SK-N-SH (cell line): ENCODE results near the gene MLST8. TPM values are rescaled to one million over a fixed set of nuclear protein-coding genes. Genes with fewer than 3 reads are reported as not detected.

Source experiments
- CTCF ChIA-PET: fragments of 300-600, 350-600 bp; formaldehyde crosslinking; extraction: SDS; loops from one replicate; lab custom pipeline; 2021; lab: Yijun Ruan, JAX
- POLR2A ChIA-PET: fragments of 350-600 bp; sonication (Branson Sonifier 250); formaldehyde crosslinking; extraction: SDS; loops from one replicate; lab custom pipeline; 2020; ENCODE audit warnings: antibody characterized with exemption, inconsistent platforms; lab: Yijun Ruan, JAX
- DNase-seq: peaks from one replicate; pipeline ENCODE4 v3.0.0; 2012
- H2AFZ ChIP-seq: fragments of 200-600 bp; sonication (generic); 2 replicates; pipeline ENCODE4 v1.8.1; 2016; ENCODE audit warnings: antibody characterized with exemption, mild to moderate bottlenecking, low read depth
- H3F3A ChIP-seq: fragments of 200-600 bp; sonication (generic); replicated peaks from 2 replicates; pipeline ENCODE3; 2016; ENCODE audit warnings: antibody characterized with exemption, mild to moderate bottlenecking; ENCODE audit not compliant: insufficient read depth
- H3K27ac ChIP-seq, 2 experiments: fragments of 200-500 bp in 1 of 2; fragments of 200-600 bp in 1 of 2; sonication (Bioruptor generic) in 1 of 2; sonication (generic), shearing (Covaris generic) in 1 of 2; 2 replicates each; pipeline versions ENCODE4 v1.5.1 to v1.6.1; 2014 to 2016; ENCODE audit warnings: low read depth in 2 of 2, inconsistent platforms in 1 of 2, low read length in 1 of 2, mild to moderate bottlenecking in 1 of 2, mixed read lengths in 1 of 2
- H3K27me3 ChIP-seq: fragments of 200-600 bp; sonication (generic), shearing (Covaris generic); 2 replicates; pipeline ENCODE4 v1.6.1; 2016; ENCODE audit warnings: mixed run types; ENCODE audit not compliant: insufficient read depth
- H3K36me3 ChIP-seq, 2 experiments: fragments of 200-500 bp in 1 of 2; fragments of 200-600 bp in 1 of 2; sonication (Bioruptor generic) in 1 of 2; sonication (generic) in 1 of 2; replicated peaks in 1 of 2; 2 replicates each; pipeline versions ENCODE3 to v1.5.1; 2014 to 2016; ENCODE audit warnings: low read length in 1 of 2, mild to moderate bottlenecking in 1 of 2; ENCODE audit not compliant: insufficient read depth in 2 of 2, control insufficient read depth in 1 of 2
- H3K4me1 ChIP-seq, 2 experiments: fragments of 200-500 bp in 1 of 2; fragments of 200-600 bp in 1 of 2; sonication (Bioruptor generic) in 1 of 2; sonication (generic), shearing (Covaris generic) in 1 of 2; 2 replicates each; pipeline versions ENCODE4 v1.5.1 to v1.6.1; 2014 to 2016; ENCODE audit warnings: low read depth in 1 of 2, low read length in 1 of 2, mixed run types in 1 of 2; ENCODE audit not compliant: insufficient read depth in 2 of 2, control insufficient read depth in 1 of 2
- H3K4me2 ChIP-seq: fragments of 200-600 bp; sonication (generic), shearing (Covaris generic); 2 replicates; pipeline ENCODE4 v1.6.1; 2017; ENCODE audit warnings: mixed run types
- H3K4me3 ChIP-seq, 2 experiments: fragments of 200-500 bp in 1 of 2; fragments of 200-600 bp in 1 of 2; sonication (Bioruptor generic) in 1 of 2; sonication (generic), shearing (Covaris generic) in 1 of 2; 2 replicates each; pipeline versions ENCODE4 v1.5.1 to v1.8.1; 2014 to 2016; ENCODE audit warnings: low read depth in 2 of 2, inconsistent platforms in 1 of 2, low read length in 1 of 2, mild to moderate bottlenecking in 1 of 2, mixed read lengths in 1 of 2, moderate library complexity in 1 of 2
- H3K79me2 ChIP-seq: fragments of 200-600 bp; sonication (generic); 2 replicates; pipeline ENCODE4 v1.8.1; 2017; ENCODE audit warnings: mild to moderate bottlenecking; ENCODE audit not compliant: insufficient read depth
- H3K9ac ChIP-seq: fragments of 200-600 bp; sonication (generic); 2 replicates; pipeline ENCODE4 v1.6.1; 2017; ENCODE audit warnings: mixed run types
- H3K9me2 ChIP-seq: fragments of 200-600 bp; sonication (generic); 2 replicates; pipeline ENCODE4 v1.6.1; 2017; ENCODE audit warnings: mixed run types
- H3K9me3 ChIP-seq: fragments of 200-600 bp; sonication (generic); 2 replicates; pipeline ENCODE4 v1.6.1; 2017; ENCODE audit warnings: mixed run types, mild to moderate bottlenecking, moderate library complexity
- H4K20me1 ChIP-seq: fragments of 200-600 bp; sonication (generic); 2 replicates; pipeline ENCODE4 v1.6.1; 2017; ENCODE audit warnings: mild to moderate bottlenecking, mixed run types; ENCODE audit not compliant: insufficient read depth
- ELF1 ChIP-seq: IDR thresholded peaks from 2 replicates; pipeline ENCODE4 v1.4.0; 2012
- EP300 ChIP-seq, 2 experiments: IDR thresholded peaks; 2 replicates each; pipeline versions ENCODE4 v1.4.0 to v1.6.1; 2012; ENCODE audit warnings: borderline replicate concordance in 1 of 2, low read depth in 1 of 2, low read length in 1 of 2
- FOSL2 ChIP-seq: IDR thresholded peaks from 2 replicates; pipeline ENCODE4 v1.4.0; 2012; ENCODE audit warnings: low read depth, mild to moderate bottlenecking, moderate library complexity, borderline replicate concordance
- MXI1 ChIP-seq: IDR thresholded peaks from 2 replicates; pipeline ENCODE4 v1.6.1; 2012; ENCODE audit warnings: mild to moderate bottlenecking, low read depth, low read length, improper control_type of control experiment
- POLR2AphosphoS5 ChIP-seq: IDR thresholded peaks from 2 replicates; pipeline ENCODE4 v1.6.1; 2012; ENCODE audit warnings: low read depth, low read length
- RAD21 ChIP-seq: IDR thresholded peaks from 2 replicates; pipeline ENCODE4 v1.6.1; 2012; ENCODE audit warnings: mild to moderate bottlenecking, low read length
- REST ChIP-seq: IDR thresholded peaks from 2 replicates; pipeline ENCODE4 v1.6.1; 2012; ENCODE audit warnings: mild to moderate bottlenecking, low read depth, low read length, moderate library complexity
- RFX5 ChIP-seq: IDR thresholded peaks from 2 replicates; pipeline ENCODE4 v1.6.1; 2012; ENCODE audit warnings: mild to moderate bottlenecking, improper control_type of control experiment, low read length
- SMC3 ChIP-seq: IDR thresholded peaks from 2 replicates; pipeline ENCODE4 v1.6.1; 2012; ENCODE audit warnings: low read depth, low read length, improper control_type of control experiment
- YY1 ChIP-seq: IDR thresholded peaks from 2 replicates; pipeline ENCODE4 v1.4.0; 2012; ENCODE audit warnings: low read depth, mild to moderate bottlenecking
- WGBS: methylation state at CpG from one replicate; pipeline ENCODE4 v1.1.6; 2017; ENCODE audit warnings: low lambda C conversion rate; 5-methylcytosine and 5-hydroxymethylcytosine counted together
- polyA plus RNA-seq, 3 experiments: library from polyadenylated mRNA; depleted of rRNA; stranded (reverse); fragments of >200 nt; gene quantifications; 2 replicates each; pipeline ENCODE4 v1.2.3, GENCODE V29; 2012

MLST8 gene
- polyA plus RNA-seq, 1 of the 3 experiments (the other 2 are of a cell fraction), result 85.4 TPM

GRCh38 chr16:2184962-2185361 lies 20.3 kb upstream of the MLST8 start:
- POLR2A ChIA-PET, result no interaction called here
- H2AFZ ChIP-seq, result no peak overlapping the region
- no peak overlapping the region for H3K9ac ChIP-seq
- CTCF ChIA-PET, result interaction anchor here (3.9 kb wide), 1 partner anchor 10 kb away, joined by 19 read pairs; the partner anchor contains the start of gene CASKIN1
- no peaks in the 10 kb centered on the region for H3K4me1 ChIP-seq
- TF ChIP-seq REST, result no peak
- TF ChIP-seq RFX5, result no peak
- TF ChIP-seq YY1, result no peak
- TF ChIP-seq MXI1, result no peak
- no peak for TF ChIP-seq ELF1
- no peak for TF ChIP-seq FOSL2
- no peak for TF ChIP-seq SMC3
- no peak for TF ChIP-seq POLR2AphosphoS5
- TF ChIP-seq EP300 (IDR thresholded peaks at IDR 0.05; ENCODE audit: borderline replicate concordance in 1 of 2, low read depth in 1 of 2, low read length in 1 of 2), result no peak
- H3K27ac ChIP-seq, result no peak overlapping the region
- no peaks in the 10 kb centered on the region for H4K20me1 ChIP-seq
- H3K36me3 ChIP-seq, result peaks cover 0 to 2% of the 10 kb centered on the region in 2 experiments
- H3K4me2 ChIP-seq, result no peak overlapping the region
- 100% methylated on average over 2 of the region's 20 CpGs for WGBS
- no peak for DNase-seq
- H3K79me2 ChIP-seq, result no peaks in the 10 kb centered on the region
- no peaks in the 10 kb centered on the region for H3K9me2 ChIP-seq
- no peaks in the 10 kb centered on the region for H3F3A ChIP-seq
- no peaks in the 10 kb centered on the region for H3K9me3 ChIP-seq
- no peak overlapping the region for H3K4me3 ChIP-seq
- H3K27me3 ChIP-seq, result no peaks in the 10 kb centered on the region

- ChIA-PET POLR2A (no interaction called here), CTCF (interaction anchor here (1.5 to 3.9 kb wide), 2 partner anchors 9 to 164 kb away, joined by 3 to 19 read pairs; partner anchors contain the start of gene CASKIN1)
These were observed 19.2 kb upstream of the MLST8 start for GRCh38 chr16:2186064-2186463.

More at GRCh38 chr16:2186064-2186463, 19.2 kb upstream of the MLST8 start:
- Histone ChIP-seq H3K36me3 (peaks cover 0 to 2% of the 10 kb centered on the region in 2 experiments), H3K4me1 (no peaks in the 10 kb centered on the region), H3K9me2 (no peaks in the 10 kb centered on the region), H2AFZ (no peak overlapping the region), H3F3A (no peaks in the 10 kb centered on the region), H3K27me3 (no peaks in the 10 kb centered on the region), H3K79me2 (no peaks in the 10 kb centered on the region), H3K9ac (no peak overlapping the region), H3K9me3 (no peaks in the 10 kb centered on the region), H3K27ac (no peak overlapping the region), H4K20me1 (no peaks in the 10 kb centered on the region), H3K4me2 (no peak overlapping the region), H3K4me3 (no peak overlapping the region)
- DNase-seq, result no peak
- 98% methylated on average over 13 of the region's 13 CpGs for WGBS
- TF ChIP-seq EP300 (IDR thresholded peaks at IDR 0.05; ENCODE audit: borderline replicate concordance in 1 of 2, low read depth in 1 of 2, low read length in 1 of 2), result no peak
- no peak for TF ChIP-seq RAD21
